Fibroblast of lung (primary cell): ENCODE results near the gene PKD1L1.

ENCODE experiments used
- CTCF ChIP-seq, 2 donors: IDR thresholded peaks in 1 of 2; conservative IDR thresholded peaks in 1 of 2; 1 replicate in 1 of 2; 2 replicates in 1 of 2; pipeline ENCODE4 v1.5.1; 2011 to 2012; ENCODE audit warnings: low read length in 2 of 2, control low read depth in 1 of 2, inconsistent platforms in 1 of 2, low read depth in 1 of 2, mild to moderate bottlenecking in 1 of 2
- EZH2 ChIP-seq: IDR thresholded peaks from 2 replicates; pipeline ENCODE4 v1.5.1; 2012; ENCODE audit warnings: low read length, control low read depth, mild to moderate bottlenecking; ENCODE audit errors: missing control alignments

GRCh38 chr7:47756636-47757035 is 191.6 kb downstream of the PKD1L1 start:
- TF ChIP-seq CTCF (conservative IDR thresholded peaks at IDR 0.05 in 1 of 2, IDR thresholded peaks at IDR 0.05 in 1 of 2; ENCODE audit: low read depth in 1 of 2, low read length in 2 of 2) = no peak
- TF ChIP-seq EZH2 = no peak
